ENCODE results near the gene EFNA4.

Gene EFNA4

DNA sequence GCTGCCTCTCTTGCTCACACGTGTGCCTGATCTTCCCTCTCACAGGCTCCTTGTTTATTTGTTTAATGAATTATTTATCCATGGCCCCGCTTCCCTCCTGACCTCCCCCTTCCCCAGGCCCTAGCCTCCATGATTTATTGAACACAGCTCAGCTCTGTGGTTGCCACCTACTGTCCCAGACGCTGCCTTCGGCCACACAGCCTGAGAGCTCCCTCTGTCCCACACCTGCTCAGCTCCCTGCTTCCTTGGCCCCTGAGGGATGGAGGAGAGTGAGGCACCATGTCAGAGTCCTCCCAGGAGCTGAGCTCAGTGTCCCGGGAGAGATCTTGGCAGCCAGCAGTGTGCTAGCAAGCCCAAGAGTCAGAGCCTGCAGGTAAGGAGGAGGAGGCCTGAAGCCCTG, 12.0 kb downstream of the EFNA4 start:
- no peak for DNase-seq

DNA sequence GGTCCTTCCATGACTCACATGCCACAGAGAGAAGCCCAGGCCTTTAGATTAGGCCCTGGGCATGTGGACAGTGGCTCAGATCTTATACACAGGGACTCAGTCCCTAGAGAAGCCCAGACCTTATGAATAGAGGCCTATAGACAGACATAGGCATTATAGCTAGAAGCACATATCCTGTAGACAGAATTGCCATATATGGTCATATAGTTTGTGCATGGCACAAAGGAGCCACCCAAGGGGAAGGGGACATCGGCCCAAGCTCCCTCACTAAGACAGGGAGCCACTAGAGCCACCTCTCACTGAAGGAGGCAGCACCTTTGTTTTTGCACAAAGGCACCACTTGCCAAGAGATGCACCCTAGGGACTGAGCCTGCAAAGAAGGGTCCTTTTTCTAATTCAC, 12.8 kb downstream of the EFNA4 start:
- DNase-seq, result no peak

DNA sequence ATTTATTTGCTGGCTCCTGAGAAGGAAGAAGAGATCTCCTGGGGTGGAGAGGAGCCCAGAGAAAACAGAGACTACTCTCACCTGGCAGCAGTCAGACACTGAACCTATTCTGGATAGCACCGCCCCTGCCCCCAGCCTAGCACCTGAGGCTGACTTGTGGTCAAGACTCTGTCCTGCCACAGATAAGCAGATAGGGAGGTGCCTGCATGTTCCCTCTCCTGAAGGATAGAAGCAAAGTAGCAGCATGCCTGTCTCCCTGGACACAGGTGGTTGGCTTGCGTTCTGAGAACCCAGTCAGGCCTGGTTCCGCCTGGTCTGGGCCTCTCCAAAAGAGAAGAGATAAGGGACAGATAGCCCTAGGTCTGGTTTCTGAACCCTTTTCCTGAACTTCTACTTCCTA, 13.8 kb downstream of the EFNA4 start:
- DNase-seq, result no peak

DNA sequence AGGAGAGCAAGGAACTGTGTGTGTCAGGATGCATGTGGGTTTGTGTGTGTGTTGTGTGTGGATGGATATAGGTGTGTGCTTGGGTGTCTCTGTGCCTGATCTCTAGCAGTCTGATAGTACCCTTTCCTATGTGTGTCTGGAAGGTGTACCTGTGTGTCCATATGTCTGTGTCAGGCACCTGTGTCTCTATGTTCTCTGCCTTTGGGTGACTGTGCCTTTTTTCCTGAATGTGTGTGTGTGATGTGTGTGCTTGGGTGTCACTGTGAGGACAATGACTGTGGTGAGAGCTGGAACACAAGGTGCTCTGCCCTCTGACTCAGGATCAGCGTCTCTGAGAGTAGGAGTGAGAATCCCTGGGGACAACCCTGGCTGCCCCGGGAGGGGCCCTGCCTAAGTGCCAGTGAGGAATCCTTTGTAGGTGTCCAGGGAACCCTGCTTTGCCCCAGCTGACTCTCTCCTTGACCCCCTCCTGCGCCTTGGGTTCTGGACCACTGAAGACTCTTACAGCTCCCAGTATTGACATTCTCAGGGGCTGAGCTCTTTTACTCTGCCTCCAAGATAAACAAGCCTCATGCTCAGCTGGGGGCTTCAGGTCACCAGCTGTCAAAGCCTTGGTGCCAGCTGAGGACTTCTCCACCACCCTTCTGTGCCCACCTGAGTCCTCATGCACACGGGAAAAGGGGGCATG, 14.4 kb downstream of the EFNA4 start:
- DNase-seq, result no peak

DNA sequence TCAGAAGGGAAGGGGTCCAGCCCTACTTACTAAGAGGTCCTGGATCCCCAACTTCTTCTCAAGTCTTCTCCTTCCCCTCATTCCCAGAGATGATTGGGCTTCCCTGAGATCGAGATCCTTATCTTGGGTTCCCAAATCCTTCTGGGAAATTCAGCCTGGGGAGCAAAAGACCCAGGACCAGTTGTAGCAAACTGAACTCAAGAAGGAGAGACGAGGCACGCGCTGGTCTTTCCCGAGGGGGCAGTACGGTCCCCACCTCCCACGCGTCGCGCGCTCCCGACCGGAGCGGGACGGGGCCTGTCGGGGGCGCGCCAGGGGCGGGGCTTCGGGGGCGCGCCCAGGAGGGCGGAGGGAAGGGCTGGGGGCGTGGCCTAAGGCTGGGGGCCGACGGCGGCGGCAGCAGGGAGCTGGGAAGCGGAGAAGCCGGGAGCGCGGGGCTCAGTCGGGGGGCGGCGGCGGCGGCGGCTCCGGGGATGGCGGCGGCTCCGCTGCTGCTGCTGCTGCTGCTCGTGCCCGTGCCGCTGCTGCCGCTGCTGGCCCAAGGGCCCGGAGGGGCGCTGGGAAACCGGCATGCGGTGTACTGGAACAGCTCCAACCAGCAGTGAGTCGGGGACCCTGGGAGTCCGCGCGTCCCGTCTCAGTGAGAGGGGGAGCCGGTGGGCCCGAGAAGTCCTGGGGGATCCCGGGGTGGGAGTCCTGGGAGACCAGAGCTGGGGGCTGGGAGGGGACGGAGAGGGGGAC, 15.1 kb downstream of the EFNA4 start, which contains the start of gene EFNA3:
EFNA3 (plus strand) TSS at position 369 of the 741 bp plus-strand sequence; CDS start at position 474, 105 bp downstream.
- DNase-seq, result peak; percentile 62

DNA sequence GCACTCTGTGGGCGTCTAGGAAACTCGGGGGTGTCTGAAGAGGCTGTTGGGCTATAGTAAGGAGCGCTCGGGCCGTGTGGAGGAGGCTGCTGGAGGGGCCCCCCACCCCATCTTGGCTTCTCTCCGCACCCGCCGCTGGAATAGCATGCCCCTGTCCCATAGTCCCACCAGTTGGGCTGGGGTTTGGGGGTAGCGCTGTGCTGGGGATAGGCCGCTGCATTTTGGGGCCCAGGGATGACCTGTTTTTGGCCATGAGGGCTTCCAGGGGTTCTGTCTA, 15.6 kb downstream of the EFNA4 start:
- DNase-seq, result no peak

DNA sequence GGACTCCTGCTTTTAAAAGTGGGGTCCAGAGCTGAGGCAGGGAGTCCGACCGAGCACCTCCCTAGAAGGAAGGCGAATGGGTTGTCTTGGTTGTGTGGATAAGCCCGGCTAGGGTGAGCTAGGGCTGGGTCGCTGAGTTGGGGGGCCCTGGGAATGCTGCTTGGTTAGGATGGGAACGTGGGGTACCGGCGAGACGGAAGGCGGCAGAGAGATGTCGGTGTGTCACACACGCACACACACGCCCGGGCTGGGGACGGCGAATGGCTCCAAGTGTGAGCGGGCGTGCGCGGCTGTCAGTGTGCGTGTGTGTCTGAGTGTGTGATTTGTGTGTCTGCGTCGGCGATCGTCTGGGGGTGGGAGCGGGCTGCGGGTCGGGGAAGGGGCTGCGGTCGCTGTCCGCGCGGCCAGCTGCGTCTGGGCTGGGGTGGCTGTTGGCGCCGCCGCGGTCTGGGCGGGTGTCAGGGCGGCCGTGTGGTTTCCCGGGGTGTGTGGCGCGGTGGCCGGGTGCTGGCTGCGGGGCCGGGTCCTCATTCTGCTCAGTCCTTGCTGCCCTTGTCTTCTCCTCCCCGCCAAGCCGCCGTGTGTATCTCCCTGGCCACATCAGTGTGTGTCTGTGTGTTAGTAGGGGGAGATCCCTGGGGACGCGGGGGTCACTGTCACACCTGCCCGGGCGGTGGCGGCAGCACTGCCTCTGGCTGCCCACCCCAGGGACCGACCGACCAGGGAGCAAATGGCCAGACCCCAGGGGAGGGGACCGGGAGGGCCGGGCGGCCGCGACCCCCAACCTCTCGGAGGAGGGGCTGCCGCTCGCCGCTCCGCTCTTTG, 16.2 kb downstream of the EFNA4 start:
- no peak for DNase-seq

DNA sequence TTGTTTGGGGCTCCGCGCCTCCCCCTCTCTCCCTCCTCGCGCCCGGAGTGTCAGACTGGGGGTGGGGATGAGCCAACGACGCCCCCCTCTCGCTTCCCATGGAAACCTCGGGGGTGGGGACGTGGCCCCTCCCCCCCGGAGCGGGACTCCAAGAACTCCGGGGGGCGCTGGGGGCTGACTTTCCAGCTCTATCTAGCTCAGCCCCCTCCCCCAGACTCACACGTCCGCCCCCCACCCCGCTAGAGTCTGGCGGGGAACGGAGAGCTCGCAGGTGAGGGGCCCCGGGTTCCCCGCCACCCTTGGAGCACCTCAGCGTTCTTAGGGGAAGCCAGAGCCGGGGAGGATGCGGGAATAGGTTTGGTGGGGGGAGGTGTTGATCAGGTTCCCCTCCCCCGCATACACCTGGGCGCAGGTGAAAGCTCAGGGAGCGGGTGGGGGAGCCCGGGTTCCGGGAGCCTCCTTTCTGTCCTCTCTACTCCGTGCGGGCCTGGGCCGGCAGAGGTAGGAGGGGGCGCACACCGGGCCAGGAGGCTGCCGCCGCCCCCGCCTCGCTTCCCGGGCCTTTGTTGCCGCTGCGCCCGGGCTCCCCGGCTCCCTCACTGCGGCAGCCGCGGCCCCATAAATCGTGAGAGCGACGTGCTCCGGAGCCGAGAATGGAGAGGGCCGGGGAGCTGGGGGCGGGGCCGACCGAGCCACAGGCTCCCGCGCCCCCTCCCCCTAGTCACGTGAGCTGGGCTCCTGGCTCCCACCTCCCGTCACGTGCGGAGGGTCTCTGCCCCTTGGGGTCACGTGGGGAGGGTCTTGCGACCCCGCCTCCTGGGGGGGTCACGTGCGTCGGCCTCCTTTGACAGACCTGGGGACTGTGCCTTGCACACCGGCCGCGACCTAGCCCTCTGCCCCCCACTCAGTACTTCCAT, 17.0 kb downstream of the EFNA4 start:
- DNase-seq, result no peak

DNA sequence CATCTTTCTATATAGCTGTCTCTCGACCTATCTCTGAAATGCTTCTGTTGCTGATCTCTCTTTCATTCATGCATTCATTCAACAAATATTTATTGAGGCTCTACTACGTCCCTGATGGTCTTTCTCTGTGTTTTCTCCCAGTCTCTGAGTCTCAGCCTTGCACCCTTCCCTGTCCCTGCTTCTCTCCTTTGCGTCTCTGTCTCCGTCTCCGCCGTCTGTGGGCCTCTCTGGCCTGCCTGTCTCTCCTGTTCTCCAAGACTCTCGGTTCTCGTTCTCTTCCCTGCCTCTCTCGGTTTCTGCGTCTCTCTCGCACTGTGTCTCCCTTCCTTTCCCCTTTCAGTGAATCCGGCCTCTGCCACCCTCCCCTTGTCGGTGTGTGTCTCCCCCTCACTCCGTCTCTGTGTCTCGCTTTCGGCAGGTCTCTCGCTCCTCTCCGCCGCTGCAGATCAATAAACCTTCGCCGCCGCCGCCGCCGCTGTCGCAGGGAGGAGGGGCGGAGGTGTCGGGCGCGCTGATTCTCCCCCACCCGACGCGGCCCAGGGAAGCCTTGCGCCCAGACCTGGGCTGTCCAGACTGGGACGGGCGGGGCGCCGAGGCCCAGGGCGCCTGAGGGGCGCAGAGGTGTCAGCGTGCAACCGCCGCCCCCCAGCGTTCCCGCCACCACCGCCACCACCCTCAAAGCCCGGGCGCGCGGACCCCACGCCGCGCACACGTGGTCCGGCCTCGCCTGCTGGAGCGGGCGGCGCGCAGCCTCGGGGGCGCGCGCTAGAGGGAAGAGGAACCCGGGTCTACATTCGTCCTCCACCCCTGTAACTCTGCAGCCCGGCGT, 18.1 kb downstream of the EFNA4 start:
- no peak for DNase-seq

DNA sequence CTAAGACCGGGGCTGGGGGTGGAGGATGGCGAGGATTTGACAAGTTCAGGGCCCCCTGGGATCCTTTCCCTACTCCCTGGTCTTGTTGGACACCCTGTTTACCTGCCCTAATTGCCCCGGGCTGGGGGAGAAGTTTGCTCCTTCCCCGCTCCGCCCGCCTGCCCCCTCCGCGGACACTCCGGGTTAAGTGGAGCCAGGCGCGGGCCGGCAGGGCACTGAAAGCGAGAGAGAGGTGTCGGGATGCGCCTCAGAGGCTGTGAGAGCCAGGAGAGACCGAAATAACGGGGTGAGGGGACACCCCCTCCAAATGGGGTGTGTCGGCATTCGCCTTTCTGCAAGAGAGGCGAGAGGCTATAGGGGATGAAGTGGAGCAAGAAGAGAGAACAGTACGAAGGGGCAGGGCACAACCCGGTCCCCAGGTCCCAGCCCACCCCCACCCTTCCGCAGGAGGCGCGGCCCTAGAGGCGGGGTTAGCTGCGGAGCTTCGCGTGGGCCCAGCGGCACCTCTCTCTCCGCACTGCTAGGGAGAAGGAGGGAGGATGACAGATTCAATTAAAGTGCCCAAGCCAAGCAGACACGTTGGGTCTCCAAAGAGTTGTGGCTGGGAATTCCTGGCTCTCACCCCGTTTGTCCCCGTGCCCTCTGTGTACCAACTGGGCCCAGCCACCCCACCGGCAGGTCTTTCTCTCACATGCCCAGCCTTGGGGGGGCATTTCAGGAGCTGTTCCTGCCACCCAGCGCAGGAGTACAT, 18.9 kb downstream of the EFNA4 start:
- no peak for DNase-seq

DNA sequence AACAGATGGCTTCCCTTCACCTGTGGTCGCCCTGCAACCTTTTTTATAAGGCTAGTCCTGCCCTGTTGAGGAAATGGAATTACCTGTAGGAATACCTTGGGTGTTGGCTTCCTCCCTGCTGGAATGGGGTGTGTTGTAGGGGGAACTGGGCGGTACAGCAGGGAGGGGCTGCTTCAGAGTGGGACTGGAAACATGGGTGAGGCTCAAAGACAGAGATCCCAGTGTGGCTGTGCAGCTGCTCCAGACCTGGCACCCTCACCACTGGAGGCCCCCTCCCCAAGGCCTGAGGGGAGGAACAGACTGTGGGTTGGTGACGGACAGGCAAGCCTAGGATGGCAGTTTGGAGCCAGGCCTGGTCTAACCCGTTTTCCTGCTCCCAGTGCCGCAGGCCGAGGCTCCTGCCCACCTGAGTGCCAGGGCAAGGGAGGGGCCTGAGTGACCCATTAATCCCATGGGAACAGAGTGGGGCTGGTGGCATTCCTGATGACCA, 19.6 kb downstream of the EFNA4 start:
- no peak for DNase-seq

DNA sequence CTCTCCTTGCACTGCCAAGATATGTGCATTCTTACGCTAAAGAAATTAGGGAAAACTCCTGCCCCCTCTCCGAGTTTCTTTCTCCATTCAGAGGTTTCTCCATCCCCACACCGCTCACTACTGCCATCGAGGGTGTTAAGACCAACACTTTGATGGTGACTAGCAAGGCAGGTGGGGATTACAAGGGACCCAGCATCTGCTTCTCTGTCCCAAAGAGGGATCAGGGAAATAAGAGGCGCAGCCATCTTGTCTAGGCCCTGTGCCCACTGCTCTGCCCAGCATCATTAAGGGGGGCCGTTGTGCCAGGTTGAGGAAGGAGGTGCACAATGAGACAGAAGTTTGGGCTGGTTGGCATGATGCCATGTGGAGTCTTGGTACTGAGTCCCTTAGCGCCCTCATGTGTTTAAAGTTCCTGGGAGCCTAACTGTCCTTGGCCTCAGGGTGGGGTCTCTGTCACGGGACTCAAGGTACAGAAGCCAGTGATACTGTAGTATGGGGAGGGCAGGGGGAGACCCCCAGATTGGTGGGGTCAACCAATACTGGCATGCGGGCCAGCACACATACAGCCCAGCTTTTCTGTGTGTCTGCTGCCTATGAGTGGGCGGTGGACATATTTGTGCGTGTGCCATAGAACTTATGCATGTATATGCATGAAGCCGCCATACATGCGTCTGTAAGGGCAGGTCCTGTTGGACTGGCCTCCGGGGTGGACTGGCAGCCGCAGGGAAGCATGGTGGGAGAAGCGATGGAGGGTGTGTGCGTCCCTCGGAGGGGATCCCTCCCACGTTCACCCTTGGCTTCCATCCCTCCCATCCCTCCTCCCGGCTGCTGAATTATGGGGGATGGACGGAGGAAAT, 20.6 kb downstream of the EFNA4 start:
- peak; percentile 39 for DNase-seq

DNA sequence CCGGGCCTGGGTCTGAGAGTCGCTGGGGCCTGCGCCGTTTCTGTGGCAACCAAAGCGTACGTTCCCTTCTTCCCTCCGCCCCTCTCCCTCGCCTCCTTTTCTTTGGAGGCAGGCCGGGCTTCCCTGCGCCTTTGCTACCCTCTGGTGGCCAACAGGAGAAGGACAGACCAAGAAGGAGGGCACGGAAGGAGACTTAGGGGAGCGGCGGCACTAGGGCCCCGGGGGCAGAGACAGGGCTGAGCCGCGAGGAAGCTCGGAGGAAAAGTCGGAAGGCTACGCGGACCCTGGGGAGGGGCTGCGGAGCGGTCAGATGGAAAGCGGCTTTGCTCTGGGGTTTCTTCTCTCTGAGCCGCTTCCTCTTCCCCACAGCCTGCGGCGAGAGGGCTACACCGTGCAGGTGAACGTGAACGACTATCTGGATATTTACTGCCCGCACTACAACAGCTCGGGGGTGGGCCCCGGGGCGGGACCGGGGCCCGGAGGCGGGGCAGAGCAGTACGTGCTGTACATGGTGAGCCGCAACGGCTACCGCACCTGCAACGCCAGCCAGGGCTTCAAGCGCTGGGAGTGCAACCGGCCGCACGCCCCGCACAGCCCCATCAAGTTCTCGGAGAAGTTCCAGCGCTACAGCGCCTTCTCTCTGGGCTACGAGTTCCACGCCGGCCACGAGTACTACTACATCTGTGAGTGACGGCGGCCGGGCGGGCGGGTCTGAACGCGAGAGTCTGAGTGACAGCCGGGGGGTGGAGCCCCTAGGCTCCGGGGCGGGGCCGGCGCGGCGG, 21.4 kb downstream of the EFNA4 start:
- DNase-seq, result peak; percentile 95

DNA sequence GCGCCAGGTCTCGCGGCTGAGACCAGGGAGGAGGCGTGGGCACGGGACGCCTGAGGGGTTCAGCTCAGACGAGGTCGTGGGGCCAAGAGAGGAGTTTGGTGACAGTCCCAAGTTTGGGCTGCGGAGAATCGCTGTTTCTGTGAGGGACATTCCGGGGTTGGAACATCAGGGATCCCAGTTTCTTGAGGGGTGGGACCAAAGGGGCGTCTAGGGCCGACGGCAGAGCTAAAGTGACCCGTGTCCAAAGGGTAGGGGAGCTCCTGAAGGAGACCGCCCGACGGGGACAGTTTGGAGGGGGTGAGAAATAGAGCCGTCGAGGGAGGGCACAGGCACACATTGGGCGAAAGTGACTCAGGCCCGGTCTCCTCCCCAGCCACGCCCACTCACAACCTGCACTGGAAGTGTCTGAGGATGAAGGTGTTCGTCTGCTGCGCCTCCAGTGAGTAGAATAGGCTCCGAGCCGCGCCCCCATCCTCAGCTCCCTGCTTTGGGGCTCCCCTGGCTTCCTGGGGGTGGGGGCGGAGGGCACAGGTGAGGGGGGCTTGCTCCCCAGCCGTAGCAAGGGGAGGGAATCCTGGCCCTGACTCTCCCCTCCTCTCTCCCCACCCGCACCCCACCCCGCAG, 22.1 kb downstream of the EFNA4 start:
- peak; percentile 64 for DNase-seq

DNA sequence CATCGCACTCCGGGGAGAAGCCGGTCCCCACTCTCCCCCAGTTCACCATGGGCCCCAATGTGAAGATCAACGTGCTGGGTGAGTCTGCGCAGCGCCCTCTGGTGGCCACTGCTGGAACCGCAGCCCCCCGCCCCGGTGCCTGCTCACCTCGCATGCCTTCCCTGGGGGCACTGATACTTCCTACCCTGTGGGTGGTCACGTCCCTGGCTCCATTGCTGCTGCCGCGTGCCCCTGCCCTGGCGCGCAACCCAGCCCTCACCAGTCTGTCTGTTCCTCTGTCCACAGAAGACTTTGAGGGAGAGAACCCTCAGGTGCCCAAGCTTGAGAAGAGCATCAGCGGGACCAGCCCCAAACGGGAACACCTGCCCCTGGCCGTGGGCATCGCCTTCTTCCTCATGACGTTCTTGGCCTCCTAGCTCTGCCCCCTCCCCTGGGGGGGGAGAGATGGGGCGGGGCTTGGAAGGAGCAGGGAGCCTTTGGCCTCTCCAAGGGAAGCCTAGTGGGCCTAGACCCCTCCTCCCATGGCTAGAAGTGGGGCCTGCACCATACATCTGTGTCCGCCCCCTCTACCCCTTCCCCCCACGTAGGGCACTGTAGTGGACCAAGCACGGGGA, 22.7 kb downstream of the EFNA4 start:
- DNase-seq, result peak; percentile 56

DNA sequence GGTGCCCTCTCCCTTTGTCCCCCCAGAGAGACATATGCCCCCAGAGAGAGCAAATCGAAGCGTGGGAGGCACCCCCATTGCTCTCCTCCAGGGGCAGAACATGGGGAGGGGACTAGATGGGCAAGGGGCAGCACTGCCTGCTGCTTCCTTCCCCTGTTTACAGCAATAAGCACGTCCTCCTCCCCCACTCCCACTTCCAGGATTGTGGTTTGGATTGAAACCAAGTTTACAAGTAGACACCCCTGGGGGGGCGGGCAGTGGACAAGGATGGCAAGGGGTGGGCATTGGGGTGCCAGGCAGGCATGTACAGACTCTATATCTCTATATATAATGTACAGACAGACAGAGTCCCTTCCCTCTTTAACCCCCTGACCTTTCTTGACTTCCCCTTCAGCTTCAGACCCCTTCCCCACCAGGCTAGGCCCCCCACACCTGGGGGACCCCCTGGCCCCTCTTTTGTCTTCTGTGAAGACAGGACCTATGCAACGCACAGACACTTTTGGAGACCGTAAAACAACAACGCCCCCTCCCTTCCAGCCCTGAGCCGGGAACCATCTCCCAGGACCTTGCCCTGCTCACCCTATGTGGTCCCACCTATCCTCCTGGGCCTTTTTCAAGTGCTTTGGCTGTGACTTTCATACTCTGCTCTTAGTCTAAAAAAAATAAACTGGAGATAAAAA, 23.5 kb downstream of the EFNA4 start:
- no peak for DNase-seq
